IMR-90 (cell line): Measurements from ENCODE around the gene G3BP1.

ENCODE experiments used
- CEBPB ChIP-seq: IDR thresholded peaks from 2 replicates; pipeline ENCODE4 v1.6.1; 2012; ENCODE audit warnings: low read depth, low read length, improper control_type of control experiment
- CTCF ChIP-seq: conservative IDR thresholded peaks from 2 replicates; pipeline ENCODE4 v1.5.1; 2012; ENCODE audit warnings: mild to moderate bottlenecking, low read depth, low read length, improper control_type of control experiment
- FOS ChIP-seq: fragments of 150-350 bp; IDR thresholded peaks from 2 replicates; pipeline ENCODE4 v1.6.1; 2016; ENCODE audit warnings: low read depth, low read length
- MAFK ChIP-seq: IDR thresholded peaks from 2 replicates; pipeline ENCODE4 v1.6.1; 2012; ENCODE audit warnings: low read depth, low read length, improper control_type of control experiment
- POLR2A ChIP-seq: IDR thresholded peaks from 2 replicates; pipeline ENCODE4 v1.6.1; 2012; ENCODE audit warnings: mild to moderate bottlenecking, low read depth, low read length
- RAD21 ChIP-seq: IDR thresholded peaks from 2 replicates; pipeline ENCODE4 v1.6.1; 2012; ENCODE audit warnings: low read length, improper control_type of control experiment
- USF2 ChIP-seq: fragments of 150-350 bp; IDR thresholded peaks from 2 replicates; pipeline ENCODE4 v1.6.1; 2017; ENCODE audit warnings: mild to moderate bottlenecking, antibody characterized with exemption, low read length, low read depth

GRCh38 chr5:151786468-151786867 is 14.7 kb downstream of the G3BP1 start:
- no peak for TF ChIP-seq CTCF
- no peak for TF ChIP-seq USF2
- TF ChIP-seq RAD21 = no peak
- TF ChIP-seq POLR2A = no peak
- no peak for TF ChIP-seq MAFK
- TF ChIP-seq FOS = no peak
- no peak for TF ChIP-seq CEBPB
